GM19239 (cell line): ENCODE measurements around the gene IFT172.

Source experiments
- DNase-seq: peaks from one replicate; pipeline ENCODE4 v3.0.0; 2011; ENCODE audit warnings: low spot score; ENCODE audit not compliant: insufficient read length
- FAIRE-seq: peaks from 2 replicates; lab custom pipeline; 2011; peaks lifted over from hg19 to GRCh38; lab: Jason Lieb, UNC

IFT172 gene

DNA sequence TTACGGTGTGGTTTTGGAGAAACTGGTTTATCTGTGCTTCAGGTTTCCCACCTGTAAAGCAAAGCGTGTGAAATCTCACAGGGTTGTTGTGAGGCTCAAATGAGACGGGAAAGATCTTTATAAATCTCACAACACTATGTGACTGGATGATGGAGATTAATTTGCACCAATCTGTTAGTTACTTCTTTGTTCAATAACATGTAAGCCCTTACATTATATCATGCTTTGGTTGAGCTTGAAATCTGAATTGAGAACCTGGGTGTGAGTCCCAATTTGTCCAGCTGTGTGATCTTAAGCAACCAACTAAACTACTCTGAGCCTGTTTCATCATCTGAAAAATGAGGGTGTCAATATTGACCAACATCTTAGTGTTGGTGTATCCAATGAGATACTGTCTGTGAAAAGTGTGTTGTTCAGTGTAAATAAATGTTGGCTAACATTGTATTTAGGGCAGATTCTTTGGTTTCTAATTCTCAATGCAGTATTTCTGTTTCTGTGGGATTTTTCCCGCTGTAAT, 6.4 kb upstream of the IFT172 start:
- FAIRE-seq (no peak), DNase-seq (no peak)

DNA sequence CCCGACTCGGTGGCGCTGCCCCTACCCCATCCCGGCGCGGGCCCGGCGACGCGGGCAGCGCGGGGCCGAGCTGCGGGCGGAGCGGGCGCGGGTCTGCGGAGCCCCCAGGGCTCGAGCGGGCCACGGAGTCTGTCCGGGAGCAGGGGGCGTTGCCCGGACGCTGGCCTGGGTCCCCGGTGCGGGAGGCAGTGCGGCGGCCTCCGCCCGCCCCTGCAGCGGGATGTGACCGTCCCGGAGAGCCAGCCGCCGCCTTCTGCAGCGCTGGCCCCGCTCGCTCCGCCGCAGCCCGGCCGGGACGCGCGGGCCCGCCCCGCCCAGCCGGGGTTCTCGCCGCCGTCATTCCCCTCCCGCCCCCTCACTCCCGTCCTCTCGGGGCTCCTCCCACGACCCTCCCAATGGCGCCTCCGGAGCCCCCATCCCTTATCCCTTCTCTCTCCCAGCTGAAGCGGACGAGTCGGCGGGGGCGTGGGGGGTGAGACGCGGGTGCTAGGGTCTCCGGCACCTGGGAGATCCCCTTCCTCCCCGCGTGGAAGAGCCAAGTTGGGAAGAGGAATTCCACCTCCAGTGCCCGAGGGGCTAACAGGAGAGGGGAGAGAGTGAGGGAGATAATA, 5.5 kb upstream of the IFT172 start, which contains the start of gene FNDC4:
TSS of gene FNDC4 (minus strand) at position 257 of the 611 bp plus-strand sequence. CDS start 521 bp downstream, outside the sequence.
- DNase-seq, result no peak
- no peak for FAIRE-seq

DNA sequence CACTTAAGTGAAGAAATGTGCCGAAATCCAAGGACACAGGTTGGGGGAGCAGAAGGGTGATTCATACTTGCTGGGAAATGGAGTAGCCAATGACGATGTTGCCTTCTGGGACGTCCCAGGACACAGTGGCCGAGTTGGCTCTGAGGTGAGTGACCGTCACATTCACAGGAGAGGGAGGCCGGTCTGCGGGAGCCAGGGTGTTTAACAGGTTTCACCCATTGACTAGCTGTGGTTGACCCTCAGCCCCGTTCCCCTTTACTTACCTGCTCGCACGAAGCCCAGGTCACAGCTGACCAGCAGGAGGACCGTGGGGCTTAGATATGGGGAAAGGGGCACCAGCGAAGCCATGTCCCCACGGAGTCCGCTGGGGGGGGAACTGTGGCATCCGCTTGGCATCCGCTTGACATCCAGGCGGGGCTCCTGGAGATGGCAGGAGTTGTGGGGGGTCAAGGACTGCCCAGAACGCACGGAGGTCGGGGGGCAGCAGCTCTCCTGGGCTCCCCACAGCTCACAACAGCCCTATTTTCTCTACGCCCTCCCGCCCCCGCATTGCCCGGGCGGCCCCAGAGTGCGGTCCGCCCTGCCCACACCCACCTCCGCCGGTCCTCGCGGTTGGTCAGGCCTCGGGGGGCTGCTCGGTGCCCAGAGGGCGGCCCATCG, 4.9 kb upstream of the IFT172 start:
- DNase-seq (no peak), FAIRE-seq (no peak)

DNA sequence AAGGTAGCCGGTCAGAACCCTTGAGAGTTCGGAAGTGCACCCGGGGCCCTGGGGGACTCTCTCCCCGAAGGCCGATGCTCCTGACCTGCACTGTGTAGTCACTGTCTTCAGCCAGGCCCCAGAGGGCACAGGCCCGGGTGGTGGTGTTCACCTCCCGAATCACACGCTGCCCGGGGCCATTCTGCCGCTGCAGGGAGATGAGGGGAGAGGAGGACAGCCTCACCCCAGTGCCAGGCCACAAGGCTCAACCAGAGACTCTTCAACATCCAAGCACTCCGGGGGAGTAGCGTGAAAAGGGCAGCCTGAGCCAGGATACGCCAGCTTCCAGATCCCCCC, 4.4 kb upstream of the IFT172 start:
- no peak for DNase-seq
- no peak for FAIRE-seq

DNA sequence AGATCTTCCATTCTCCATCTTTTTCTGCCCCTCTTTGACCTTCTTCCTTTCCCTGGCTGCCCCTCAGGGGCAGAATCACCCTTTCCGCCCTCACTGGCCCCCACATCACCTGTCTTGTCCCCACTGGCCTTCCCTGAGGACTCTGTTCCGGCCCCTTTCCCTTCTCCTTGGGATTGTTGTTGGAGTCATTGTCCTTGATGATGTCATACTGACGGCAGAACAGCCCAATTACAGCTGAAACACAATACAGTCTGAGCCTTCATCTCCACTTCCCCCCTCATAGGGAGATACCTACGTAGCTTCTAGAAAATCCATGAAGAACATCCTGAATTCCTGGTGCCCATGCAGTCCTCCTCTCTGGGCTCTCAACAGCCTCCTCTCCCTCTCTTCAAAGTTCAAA, 3.0 kb upstream of the IFT172 start:
- FAIRE-seq, result no peak
- DNase-seq, result no peak

DNA sequence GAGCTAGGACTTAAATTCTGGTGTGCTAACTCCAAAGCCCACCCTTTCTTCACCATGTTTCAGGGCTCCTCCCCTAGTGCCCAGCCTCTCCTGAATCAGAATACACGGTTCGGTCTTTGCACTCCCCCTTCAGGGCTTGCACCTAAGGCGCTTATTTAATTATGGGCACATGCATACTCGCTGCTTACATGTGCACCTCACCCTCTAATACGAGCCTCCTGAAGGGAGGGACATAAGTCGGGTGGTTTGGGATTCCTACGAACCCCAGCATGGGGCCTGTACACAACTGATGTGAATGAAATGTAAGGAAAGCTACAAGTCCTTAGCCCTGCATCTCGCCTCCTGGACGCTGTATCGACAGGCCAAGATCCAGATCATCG, 435 bp downstream of the IFT172 start:
- FAIRE-seq (no peak), DNase-seq (no peak)

DNA sequence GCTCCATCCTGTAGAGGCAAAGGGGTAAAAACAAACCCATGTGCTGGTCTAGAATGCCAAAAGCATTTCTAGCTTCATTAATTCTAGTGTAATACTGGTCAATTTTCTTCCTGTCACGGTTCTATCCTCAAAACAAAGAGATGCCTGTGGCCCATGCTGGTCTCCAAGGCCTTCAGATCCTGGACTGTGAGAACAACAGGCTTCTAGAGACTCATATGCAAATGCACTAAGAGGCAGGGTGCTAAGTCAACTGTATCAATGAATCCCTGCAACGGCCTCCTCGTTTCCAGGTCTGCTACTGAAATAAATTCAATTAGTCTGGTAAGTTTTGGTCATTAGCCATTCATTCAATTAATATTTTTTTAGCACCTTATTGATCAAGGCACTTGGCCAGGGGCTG, 4.0 kb downstream of the IFT172 start:
- FAIRE-seq, result no peak
- DNase-seq, result no peak

DNA sequence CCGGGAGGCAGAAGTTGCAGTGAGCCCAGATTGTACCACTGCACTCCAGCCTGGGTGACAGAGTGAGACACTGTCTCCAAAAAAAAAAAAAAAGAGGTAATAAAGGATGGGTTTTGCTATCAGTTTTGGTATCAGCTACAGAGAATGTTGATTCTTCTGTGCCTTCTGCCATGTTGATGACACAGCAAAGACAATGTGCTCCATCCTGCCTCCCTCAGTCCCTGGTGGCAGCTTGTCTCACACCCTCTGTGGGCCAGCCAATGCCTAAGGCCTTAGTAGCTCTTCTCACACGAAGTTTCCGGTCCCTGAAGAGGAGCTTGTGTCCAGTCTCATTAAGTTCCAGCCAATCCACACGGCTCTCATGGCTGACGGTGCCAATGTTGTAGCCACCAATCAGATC, 17.6 kb downstream of the IFT172 start:
- FAIRE-seq (no peak), DNase-seq (no peak)

DNA sequence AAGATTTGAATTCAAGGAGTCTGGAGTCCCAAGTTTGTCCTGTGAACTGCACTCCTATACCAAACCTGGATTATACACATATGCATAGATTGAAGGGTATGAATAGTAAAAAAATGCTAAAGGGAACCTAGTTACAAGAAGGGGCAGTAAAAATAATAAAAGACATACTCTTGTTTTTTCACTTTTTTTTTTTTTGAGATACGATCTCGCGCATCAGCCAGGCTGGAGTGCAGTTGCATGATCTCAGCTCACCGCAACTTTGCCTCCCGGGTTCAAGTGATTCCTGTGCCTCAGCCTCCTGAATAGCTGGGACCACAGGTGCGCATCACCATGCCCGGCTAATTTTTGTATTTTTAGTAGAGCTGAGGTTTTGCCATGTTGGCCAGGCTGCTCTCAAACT, 25.1 kb downstream of the IFT172 start:
- FAIRE-seq (no peak), DNase-seq (no peak)

DNA sequence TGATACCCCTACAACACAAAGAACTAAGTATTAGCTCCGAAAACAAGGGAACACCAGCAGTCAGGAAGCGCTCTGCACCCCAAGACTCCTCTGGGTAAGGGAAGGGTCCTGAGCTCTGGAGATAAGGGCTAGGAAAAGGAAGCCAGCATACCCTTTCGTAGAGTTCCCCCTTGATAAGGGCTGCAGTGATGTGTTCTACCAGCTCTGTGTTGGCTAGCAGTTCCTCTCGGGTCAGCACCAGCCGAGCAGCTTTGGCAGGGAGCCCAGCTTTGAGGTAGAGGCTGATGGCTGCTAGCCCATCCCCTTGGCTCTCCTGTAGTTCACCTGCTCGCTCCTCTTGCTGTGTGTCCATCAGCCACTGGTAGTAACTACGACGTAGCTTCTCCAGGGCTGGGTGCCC, 28.4 kb downstream of the IFT172 start:
- FAIRE-seq, result no peak

DNA sequence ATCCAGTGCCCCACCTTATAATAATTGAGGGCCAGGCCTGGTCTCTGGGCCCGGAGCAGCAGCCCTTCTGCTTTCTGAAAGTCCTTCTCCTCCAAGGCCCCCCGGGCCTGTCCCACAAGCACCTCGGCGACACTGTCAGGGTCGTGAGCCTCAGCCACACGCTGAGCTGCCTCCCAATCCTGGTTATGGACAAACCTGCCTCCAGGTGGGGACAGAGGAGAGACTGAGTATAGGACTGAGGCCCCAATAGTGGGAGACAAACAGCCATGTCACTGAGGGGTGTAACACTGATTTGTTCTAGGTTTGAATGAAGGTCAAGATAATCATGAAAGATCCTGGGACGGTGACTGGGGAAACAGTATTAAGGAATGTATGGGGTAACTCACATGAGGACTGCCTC, 35.6 kb downstream of the IFT172 start:
- DNase-seq (no peak), FAIRE-seq (no peak)

More for the DNA sequence above, 28.4 kb downstream of the IFT172 start:
- no peak for DNase-seq

DNA sequence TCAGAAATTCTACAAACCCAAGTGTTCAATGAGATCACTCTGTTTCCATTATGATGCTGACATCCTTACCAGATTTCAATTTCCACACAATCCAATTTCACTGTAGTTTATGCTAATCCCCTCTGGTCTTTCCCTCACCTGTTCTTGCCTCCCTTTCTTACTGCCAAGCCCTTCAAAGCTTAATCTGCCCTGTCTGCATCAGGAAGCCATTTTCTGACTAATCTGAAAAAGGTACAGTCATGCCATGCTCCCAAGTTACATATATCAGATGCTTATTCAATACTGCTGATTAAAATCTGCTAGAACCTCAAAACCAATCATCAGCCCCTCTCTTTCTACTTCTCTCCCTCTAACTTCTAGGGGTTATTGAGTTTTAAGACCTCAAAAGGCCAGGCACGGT, 38.4 kb downstream of the IFT172 start:
- FAIRE-seq (no peak), DNase-seq (no peak)

DNA sequence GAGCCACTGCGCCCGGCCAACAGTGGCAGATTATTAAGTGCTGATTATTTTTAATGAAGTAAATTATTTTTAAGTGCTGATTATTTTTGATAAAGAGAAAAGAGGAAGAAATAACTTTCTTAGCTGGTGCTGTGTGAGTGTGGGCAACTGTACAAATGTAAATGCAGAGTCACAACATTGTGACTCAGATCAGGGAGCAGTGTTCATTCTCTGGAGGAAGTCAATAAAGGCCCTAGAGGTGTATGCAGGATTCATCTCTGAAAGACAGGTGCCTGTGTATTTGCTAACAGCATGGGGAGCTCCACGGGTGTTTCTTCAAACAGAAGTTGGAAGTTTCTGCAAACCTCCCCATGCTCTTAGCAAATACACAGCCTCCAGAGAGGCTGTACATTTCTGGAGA, 41.2 kb downstream of the IFT172 start:
- DNase-seq (no peak), FAIRE-seq (no peak)

DNA sequence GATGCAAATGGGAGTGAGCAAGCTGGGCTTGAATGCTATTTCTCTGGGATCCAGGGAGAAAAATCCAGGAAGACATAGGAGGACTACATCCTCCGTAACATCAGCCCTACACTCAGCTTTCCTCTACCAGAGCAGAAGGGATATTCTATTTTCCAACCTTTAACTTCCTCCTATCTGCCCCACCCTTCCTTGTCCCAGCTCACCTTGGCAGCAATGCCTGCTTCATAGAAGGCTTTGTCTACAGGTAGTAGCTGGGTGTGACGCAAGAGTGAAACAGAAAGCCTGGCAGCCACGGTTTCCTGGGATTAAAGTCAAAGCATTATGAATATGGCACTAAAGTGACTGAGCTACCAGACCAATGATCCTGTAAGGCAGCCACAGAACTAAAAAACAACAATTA, 43.5 kb downstream of the IFT172 start:
- DNase-seq (no peak), FAIRE-seq (no peak)

DNA sequence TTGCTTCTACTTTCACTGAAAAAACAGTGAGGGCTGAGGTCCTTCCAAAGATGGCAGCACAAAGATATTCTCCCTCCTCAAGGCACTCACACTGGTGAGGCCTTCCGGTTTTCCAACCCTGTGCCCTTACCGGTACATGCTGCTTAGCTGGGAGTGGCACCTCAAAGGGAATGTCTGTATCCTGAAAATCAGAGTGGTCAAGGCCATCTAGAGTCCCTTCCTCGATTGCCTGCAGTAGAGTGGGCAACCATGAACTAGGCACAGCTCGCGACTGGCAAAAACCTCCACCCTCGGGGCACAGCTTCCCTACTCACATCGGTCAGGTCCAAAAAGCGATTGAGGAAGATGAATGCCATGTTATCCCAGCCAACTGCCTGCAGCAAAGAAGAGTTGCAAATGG, 43.9 kb downstream of the IFT172 start:
- DNase-seq, result no peak
- no peak for FAIRE-seq

DNA sequence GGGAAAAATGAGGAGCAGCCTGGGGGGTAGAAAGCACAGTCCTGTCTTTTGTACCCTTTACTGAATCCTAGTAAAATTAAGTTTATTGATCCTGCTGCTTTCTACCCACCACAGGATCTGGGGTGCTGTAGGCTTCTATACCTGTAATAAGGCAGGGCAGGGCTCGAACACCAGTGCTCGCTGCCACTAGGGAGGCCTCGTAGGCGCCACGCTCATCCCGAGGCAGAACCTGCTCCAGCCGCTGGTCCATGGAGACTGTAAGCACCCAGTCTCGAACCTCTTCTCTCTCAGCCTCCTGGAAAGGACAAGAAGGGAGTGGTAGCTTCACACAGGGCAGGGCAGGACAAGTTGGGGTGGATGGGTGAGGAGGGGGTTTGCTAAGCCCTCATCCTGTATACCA, 44.4 kb downstream of the IFT172 start:
- DNase-seq, result no peak
- no peak for FAIRE-seq

DNA sequence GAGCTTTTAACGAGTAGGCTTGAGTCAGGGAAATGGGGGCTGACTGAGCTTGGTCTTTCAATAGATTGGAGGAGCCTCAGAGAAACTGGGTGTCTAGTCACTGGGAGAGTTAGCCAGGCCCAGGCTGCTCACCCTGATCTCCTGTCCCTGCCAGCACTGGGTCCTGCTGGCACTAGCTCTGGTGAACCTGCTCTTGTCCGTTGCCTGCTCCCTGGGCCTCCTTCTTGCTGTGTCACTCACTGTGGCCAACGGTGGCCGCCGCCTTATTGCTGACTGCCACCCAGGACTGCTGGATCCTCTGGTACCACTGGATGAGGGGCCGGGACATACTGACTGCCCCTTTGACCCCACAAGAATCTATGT, 46.6 kb downstream of the IFT172 start:
- no peak for DNase-seq
- FAIRE-seq, result no peak

DNA sequence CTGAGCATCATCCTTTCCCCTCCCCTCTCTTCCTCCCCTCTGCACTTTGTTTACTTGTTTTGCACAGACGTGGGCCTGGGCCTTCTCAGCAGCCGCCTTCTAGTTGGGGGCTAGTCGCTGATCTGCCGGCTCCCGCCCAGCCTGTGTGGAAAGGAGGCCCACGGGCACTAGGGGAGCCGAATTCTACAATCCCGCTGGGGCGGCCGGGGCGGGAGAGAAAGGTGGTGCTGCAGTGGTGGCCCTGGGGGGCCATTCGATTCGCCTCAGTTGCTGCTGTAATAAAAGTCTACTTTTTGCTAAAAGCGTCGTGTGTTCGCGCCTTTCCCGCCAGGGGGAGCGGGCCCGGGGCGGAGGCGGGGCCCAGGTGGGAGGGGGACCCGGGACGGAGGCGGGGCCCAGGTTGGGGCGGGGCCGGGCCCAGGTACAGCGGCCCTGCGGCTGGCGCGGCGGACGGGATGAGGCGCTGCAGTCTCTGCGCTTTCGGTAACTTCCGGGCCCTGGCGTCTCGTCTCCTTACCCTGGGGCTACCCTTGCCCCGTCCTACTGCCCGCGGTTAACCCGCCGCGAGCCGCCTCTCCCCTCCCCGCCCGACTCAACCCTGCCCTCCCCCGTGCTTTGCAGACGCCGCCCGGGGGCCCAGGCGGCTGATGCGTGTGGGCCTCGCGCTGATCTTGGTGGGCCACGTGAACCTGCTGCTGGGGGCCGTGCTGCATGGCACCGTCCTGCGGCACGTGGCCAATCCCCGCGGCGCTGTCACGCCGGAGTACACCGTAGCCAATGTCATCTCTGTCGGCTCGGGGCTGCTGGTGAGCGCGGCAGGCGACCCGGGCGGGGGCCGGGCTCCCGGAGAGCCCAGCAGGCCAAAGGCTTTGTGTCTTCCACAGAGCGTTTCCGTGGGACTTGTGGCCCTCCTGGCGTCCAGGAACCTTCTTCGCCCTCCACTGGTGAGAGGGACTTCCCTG, 47.3 kb downstream of the IFT172 start, which contains the start of gene KRTCAP3:
TSS of gene KRTCAP3 (plus strand) at position 424 of the 962 bp plus-strand sequence. CDS start at position 456, 32 bp downstream.
- no peak for FAIRE-seq
- no peak for DNase-seq

DNA sequence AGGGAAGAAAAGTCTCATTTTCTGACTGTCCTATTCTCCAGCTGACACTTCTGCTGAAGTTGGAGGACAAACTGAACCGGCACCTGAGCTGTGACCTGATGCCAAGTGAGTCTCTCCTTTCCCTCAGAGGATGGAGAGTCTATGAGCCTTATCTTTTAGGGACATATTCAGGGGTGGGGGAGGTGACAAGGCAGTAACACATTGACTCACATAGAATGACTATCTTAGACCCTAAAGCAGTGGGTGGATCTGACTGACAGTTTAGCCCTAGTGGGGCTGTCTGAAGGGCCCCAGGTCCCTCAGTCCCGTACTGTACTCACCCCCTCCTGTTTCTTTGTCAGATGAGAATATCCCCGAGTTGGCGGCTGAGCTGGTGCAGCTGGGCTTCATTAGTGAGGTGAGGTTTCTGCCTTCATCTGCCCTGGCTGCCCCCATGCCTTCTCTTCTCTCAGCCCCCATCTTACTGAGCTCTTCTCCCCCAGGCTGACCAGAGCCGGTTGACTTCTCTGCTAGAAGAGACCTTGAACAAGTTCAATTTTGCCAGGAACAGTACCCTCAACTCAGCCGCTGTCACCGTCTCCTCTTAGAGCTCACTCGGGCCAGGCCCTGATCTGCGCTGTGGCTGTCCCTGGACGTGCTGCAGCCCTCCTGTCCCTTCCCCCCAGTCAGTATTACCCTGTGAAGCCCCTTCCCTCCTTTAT, 48.2 kb downstream of the IFT172 start:
- FAIRE-seq (no peak), DNase-seq (no peak)

DNA sequence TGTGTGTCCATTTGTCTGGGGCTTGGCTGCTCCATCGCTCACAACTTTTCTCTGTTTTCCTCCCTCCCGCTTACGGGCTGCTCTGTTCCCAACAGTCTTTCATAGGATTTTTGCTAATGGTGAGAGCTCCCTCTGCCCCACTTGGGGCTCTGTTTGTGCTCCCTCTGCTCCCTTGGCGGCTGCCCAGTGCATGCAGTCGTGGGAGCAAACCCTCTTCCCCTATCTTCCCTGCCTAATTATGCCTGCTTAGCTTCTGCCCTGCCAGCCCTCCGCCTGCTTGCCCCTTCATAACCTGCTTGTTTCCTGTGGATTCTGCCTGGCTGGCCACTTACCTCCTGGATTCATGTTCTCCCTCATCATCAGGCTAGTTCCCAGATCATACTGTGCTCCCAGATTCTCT, 53.9 kb downstream of the IFT172 start:
- no peak for FAIRE-seq
- DNase-seq, result no peak
